A549 (cell line): Measurements from ENCODE around the gene AMN. TPM values are rescaled to one million over a fixed set of nuclear protein-coding genes. Genes with fewer than 3 reads are reported as not detected.

ENCODE experiments used
- ATAC-seq, 2 experiments: fragments of 200-7000 bp in 1 of 2; fragments of >200 bp in 1 of 2; cut with Nextera tagmentation in 1 of 2; cut with Tn5 transposase in 1 of 2; 3 replicates each; pipeline versions ENCODE4 v1.8.0 to v1.9.1; 2018 to 2020; ENCODE audit warnings: mild to moderate bottlenecking in 1 of 2, moderate library complexity in 1 of 2
- CTCF ChIA-PET: fragments of 300-600 bp; sonication (Branson Sonifier 250); formaldehyde crosslinking; extraction: SDS; loops from one replicate; lab custom pipeline; 2021; ENCODE audit warnings: antibody characterized with exemption, inconsistent platforms; lab: Yijun Ruan, JAX
- POLR2A ChIA-PET: fragments of 350-600 bp; formaldehyde crosslinking; extraction: SDS; loops from one replicate; lab custom pipeline; 2021; ENCODE audit warnings: antibody characterized with exemption, inconsistent platforms; lab: Yijun Ruan, JAX
- DNase-seq, 2 experiments: peaks; one replicate each; pipeline versions ENCODE4 v3.0.0 to v3.0.0-alpha.2; 2011 to 2016; ENCODE audit warnings: low read depth in 1 of 2, low spot score in 1 of 2
- FAIRE-seq: peaks from 2 replicates; lab custom pipeline; 2011; peaks lifted over from hg19 to GRCh38; lab: Jason Lieb, UNC
- H3K27ac ChIP-seq, 2 experiments: fragments of >200 bp; sonication (Bioruptor Twin); formaldehyde crosslinking; 3 replicates each; pipeline ENCODE4 v1.5.1; 2016 to 2017
- H3K4me1 ChIP-seq: fragments of >200 bp; sonication (Bioruptor Twin); formaldehyde crosslinking; 3 replicates; pipeline ENCODE4 v1.6.1; 2016
- H3K4me2 ChIP-seq: fragments of >200 bp; sonication (Bioruptor Twin); formaldehyde crosslinking; 3 replicates; pipeline ENCODE4 v1.6.1; 2016
- H3K4me3 ChIP-seq: fragments of >200 bp; sonication (Bioruptor Twin); formaldehyde crosslinking; 3 replicates; pipeline ENCODE4 v1.5.1; 2016
- H3K9me3 ChIP-seq: fragments of >200 bp; sonication (Bioruptor Twin); formaldehyde crosslinking; 3 replicates; pipeline ENCODE4 v1.6.1; 2016
- CBX2 ChIP-seq: fragments of 200-600 bp; sonication (generic); IDR thresholded peaks from 2 replicates; pipeline ENCODE4 v1.6.1; 2016; ENCODE audit warnings: low read depth, mild to moderate bottlenecking, borderline replicate concordance
- CHD2 ChIP-seq: fragments of 150-350 bp; IDR thresholded peaks from 2 replicates; pipeline ENCODE4 v1.6.1; 2014; ENCODE audit warnings: low read length; ENCODE audit not compliant: partially characterized antibody
- EHMT2 ChIP-seq: fragments of 200-600 bp; sonication (generic); IDR thresholded peaks from 2 replicates; pipeline ENCODE4 v1.6.1; 2016; ENCODE audit warnings: antibody characterized with exemption, low read depth, mild to moderate bottlenecking, moderate library complexity
- FOSL2 ChIP-seq, 2 experiments: fragments of 450-650 bp in 1 of 2; fragments of >200 bp in 1 of 2; sonication (Bioruptor Twin) in 1 of 2; formaldehyde crosslinking; IDR thresholded peaks; 2 replicates each; pipeline versions ENCODE4 v1.5.0 to v1.6.1; 2016 to 2020; ENCODE audit warnings: mild to moderate bottlenecking in 1 of 2, moderate library complexity in 1 of 2
- GATA3 ChIP-seq: IDR thresholded peaks from 2 replicates; pipeline ENCODE4 v1.6.1; 2012; ENCODE audit warnings: borderline replicate concordance
- HDAC2 ChIP-seq: fragments of 200-600 bp; sonication (generic); IDR thresholded peaks from 2 replicates; pipeline ENCODE4 v1.6.1; 2016
- HEYL ChIP-seq: fragments of 250-450 bp; sonication (Bioruptor Pico); IDR thresholded peaks from 2 replicates; pipeline ENCODE4 v1.8.0; 2021; ENCODE audit warnings: mild to moderate bottlenecking, moderate library complexity
- HOXA7 ChIP-seq: fragments of 250-450 bp; sonication (Bioruptor Pico); IDR thresholded peaks from 2 replicates; pipeline ENCODE4 v1.5.0; 2020; ENCODE audit warnings: mild to moderate bottlenecking, moderate library complexity
- HOXB5 ChIP-seq: fragments of 250-450 bp; sonication (Bioruptor Pico); IDR thresholded peaks from 2 replicates; pipeline ENCODE4 v1.5.0; 2020; ENCODE audit warnings: mild to moderate bottlenecking, moderate library complexity
- KDM1A ChIP-seq: fragments of 200-600 bp; sonication (generic); IDR thresholded peaks from 2 replicates; pipeline ENCODE4 v1.6.1; 2016; ENCODE audit warnings: low read depth, mild to moderate bottlenecking
- KDM5A ChIP-seq: fragments of 200-600 bp; sonication (generic); IDR thresholded peaks from 2 replicates; pipeline ENCODE4 v1.6.1; 2016; ENCODE audit warnings: antibody characterized with exemption, mild to moderate bottlenecking
- MAFK ChIP-seq: fragments of 450-650 bp; IDR thresholded peaks from 2 replicates; pipeline ENCODE4 v1.6.1; 2014; ENCODE audit not compliant: partially characterized antibody
- NPAS2 ChIP-seq: fragments of 250-450 bp; sonication (Bioruptor Pico); IDR thresholded peaks from 2 replicates; pipeline ENCODE4 v1.8.0; 2022; ENCODE audit warnings: mild to moderate bottlenecking, moderate library complexity, borderline replicate concordance
- PHF8 ChIP-seq: fragments of 200-600 bp; sonication (generic); IDR thresholded peaks from 2 replicates; pipeline ENCODE4 v1.6.1; 2016; ENCODE audit warnings: low read depth, mild to moderate bottlenecking, antibody characterized with exemption, moderate library complexity, borderline replicate concordance
- RAD21 ChIP-seq, 2 experiments: fragments of >200 bp in 1 of 2; sonication (Bioruptor Twin) in 1 of 2; formaldehyde crosslinking in 1 of 2; IDR thresholded peaks in 1 of 2; conservative IDR thresholded peaks in 1 of 2; 2 replicates in 1 of 2; 3 replicates in 1 of 2; pipeline ENCODE4 v1.6.1; 2012 to 2018; ENCODE audit warnings: inconsistent platforms in 1 of 2
- RNF2 ChIP-seq: fragments of 200-600 bp; sonication (generic); IDR thresholded peaks from 2 replicates; pipeline ENCODE4 v1.6.1; 2016; ENCODE audit warnings: low read depth, mild to moderate bottlenecking, antibody characterized with exemption, moderate library complexity, borderline replicate concordance
- ZFP36 ChIP-seq: fragments of 450-650 bp; IDR thresholded peaks from 2 replicates; pipeline ENCODE4 v1.6.1; 2014; ENCODE audit warnings: borderline replicate concordance; ENCODE audit not compliant: partially characterized antibody
- WGBS: methylation state at CpG from one replicate; pipeline ENCODE4 v1.1.6; 2017; ENCODE audit errors: missing lambda C conversion rate; 5-methylcytosine and 5-hydroxymethylcytosine counted together
- polyA plus RNA-seq, 4 experiments: library from polyadenylated mRNA; depleted of rRNA in 3 of 4; stranded (reverse); fragments of >200 nt; fragmentation: RNase III in 1 of 4; extraction: RNeasy Plus Mini Kit Qiagen cat#74134 plus additional on column Dnase treatment in 1 of 4; gene quantifications; 2 replicates in 3 of 4; 3 replicates in 1 of 4; pipeline ENCODE4 v1.2.3, GENCODE V29; 2011 to 2017
- TF ChIP-seq, protein P1 (sequence below): IDR thresholded peaks from 2 replicates; pipeline ENCODE4 v1.6.1; 2012
- TF ChIP-seq, protein P2 (sequence below): fragments of 150-350 bp; IDR thresholded peaks from 2 replicates; pipeline ENCODE4 v1.6.1; 2014; ENCODE audit warnings: low read depth, mild to moderate bottlenecking, low read length
- TF ChIP-seq, protein P3 (sequence below): fragments of >200 bp; sonication (Bioruptor Twin); formaldehyde crosslinking; IDR thresholded peaks from 2 replicates; pipeline ENCODE4 v1.6.1; 2016
- TF ChIP-seq, protein P4 (sequence below): fragments of >200 bp; sonication (Bioruptor Twin); formaldehyde crosslinking; IDR thresholded peaks from 3 replicates; pipeline ENCODE4 v1.6.1; 2016

The AMN gene
- polyA plus RNA-seq, 2 of the 4 experiments (the other 2 are of a cell fraction), result 0.25 to 0.58 TPM

DNA sequence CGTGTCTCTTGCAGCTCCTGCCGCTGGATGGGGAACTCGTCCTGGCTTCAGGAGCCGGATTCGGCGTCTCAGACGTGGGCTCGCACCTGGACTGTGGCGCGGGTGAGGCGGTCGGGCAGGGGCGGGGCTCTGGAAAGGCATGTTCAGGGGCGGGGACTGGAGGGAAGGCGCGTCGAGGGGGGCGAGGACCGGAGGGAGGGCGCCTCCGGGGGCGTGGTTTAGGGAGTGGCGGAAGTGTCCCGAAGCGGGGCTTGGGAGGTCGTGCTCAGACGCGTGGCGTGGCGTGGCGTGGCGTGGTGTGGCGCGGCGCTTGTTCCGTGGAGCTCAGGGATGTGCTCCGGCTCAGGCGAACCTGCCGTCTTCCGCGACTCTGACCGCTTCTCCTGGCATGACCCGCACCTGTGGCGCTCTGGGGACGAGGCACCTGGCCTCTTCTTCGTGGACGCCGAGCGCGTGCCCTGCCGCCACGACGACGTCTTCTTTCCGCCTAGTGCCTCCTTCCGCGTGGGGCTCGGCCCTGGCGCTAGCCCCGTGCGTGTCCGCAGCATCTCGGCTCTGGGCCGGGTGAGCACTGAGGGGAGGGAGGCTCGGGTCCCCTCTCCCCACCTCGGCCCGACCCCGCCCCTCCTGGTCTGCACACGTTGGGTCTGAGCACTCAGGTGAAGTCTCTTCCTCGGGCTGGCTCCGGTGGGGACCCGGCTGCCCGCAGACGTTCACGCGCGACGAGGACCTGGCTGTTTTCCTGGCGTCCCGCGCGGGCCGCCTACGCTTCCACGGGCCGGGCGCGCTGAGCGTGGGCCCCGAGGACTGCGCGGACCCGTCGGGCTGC lies 6.2 kb downstream of the AMN start:
- H3K4me3 ChIP-seq, result no peak overlapping the region
- CTCF ChIA-PET, result no interaction called here
- DNase-seq, result no peak

DNA sequence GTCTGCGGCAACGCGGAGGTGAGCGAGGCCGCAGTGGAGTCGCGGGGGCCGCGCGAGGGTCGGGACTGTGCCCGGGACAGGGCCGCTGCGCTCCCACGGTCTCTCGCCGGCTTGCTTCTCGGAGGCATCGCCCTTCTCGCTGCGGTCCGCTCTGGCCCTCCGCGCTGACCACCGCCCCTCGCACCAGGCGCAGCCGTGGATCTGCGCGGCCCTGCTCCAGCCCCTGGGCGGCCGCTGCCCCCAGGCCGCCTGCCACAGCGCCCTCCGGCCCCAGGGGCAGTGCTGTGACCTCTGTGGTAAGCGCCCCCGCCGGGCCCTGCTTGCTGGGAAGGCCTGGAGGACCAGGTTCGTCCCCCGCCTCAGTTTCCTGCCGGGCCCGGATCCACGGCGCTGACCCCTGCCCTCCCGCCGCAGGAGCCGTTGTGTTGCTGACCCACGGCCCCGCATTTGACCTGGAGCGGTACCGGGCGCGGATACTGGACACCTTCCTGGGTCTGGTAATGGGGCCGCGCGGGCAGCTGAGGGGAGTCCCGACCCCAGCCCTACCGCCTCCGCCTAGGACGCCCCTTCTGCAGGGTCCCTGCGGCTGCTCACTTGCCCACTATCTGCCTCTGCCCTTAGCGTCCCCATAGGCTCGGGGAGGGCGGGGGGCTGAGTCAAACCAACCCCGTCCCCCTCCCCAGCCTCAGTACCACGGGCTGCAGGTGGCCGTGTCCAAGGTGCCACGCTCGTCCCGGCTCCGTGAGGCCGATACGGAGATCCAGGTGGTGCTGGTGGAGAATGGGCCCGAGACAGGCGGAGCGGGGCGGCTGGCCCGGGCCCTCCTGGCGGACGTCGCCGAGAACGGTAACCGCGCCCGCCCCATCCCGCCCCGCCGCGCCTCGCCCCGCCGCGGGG lies 7.0 kb downstream of the AMN start:
- ChIA-PET POLR2A (no interaction called here), CTCF (interaction anchor here (0.5 to 1.0 kb wide), 2 partner anchors 29 to 638 kb away, joined by 3 read pairs; no protein-coding TSS in a partner anchor)
- H3K9me3 ChIP-seq, result no peaks in the 10 kb centered on the region
- no peak overlapping the region for H3K4me3 ChIP-seq
- H3K4me1 ChIP-seq, result no peaks in the 10 kb centered on the region
- FAIRE-seq, result no peak
- no peak overlapping the region for H3K27ac ChIP-seq
- DNase-seq, result no peak
- TF ChIP-seq KDM5A (no peak), HOXA7 (CRISPR knock-in tag) (no peak)
- WGBS, result 96% methylated on average over 66 of the region's 94 CpGs
- H3K4me2 ChIP-seq, result no peak overlapping the region
- no peak for ATAC-seq

More for the DNA sequence above, 6.2 kb downstream of the AMN start:
- ATAC-seq, result no peak
- POLR2A ChIA-PET, result no interaction called here
- H3K27ac ChIP-seq, result no peak overlapping the region
- TF ChIP-seq, protein P1, sequence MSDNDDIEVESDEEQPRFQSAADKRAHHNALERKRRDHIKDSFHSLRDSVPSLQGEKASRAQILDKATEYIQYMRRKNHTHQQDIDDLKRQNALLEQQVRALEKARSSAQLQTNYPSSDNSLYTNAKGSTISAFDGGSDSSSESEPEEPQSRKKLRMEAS, result no peak
- no peak for TF ChIP-seq GATA3
- TF ChIP-seq, protein P2, sequence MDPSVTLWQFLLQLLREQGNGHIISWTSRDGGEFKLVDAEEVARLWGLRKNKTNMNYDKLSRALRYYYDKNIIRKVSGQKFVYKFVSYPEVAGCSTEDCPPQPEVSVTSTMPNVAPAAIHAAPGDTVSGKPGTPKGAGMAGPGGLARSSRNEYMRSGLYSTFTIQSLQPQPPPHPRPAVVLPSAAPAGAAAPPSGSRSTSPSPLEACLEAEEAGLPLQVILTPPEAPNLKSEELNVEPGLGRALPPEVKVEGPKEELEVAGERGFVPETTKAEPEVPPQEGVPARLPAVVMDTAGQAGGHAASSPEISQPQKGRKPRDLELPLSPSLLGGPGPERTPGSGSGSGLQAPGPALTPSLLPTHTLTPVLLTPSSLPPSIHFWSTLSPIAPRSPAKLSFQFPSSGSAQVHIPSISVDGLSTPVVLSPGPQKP, result no peak
- no peak for TF ChIP-seq RAD21 (conservative IDR thresholded peaks at IDR 0.05 in 1 of 2, IDR thresholded peaks at IDR 0.05 in 1 of 2)
- no peak for TF ChIP-seq MAFK
- no peak for TF ChIP-seq PHF8
- TF ChIP-seq RNF2, result no peak
- no peak for TF ChIP-seq ZFP36
- no peak for TF ChIP-seq HDAC2
- TF ChIP-seq HOXB5, result no peak
- no peak for TF ChIP-seq CBX2
- TF ChIP-seq HEYL, result no peak
- TF ChIP-seq, protein P3, sequence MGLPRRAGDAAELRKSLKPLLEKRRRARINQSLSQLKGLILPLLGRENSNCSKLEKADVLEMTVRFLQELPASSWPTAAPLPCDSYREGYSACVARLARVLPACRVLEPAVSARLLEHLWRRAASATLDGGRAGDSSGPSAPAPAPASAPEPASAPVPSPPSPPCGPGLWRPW, result no peak
- no peak for TF ChIP-seq KDM1A
- no peak for TF ChIP-seq FOSL2 (IDR thresholded peaks at IDR 0.05)
- no peak for TF ChIP-seq FOSL2 (CRISPR knock-in tag; IDR thresholded peaks at IDR 0.05)
- TF ChIP-seq CHD2, result no peak
- TF ChIP-seq EHMT2, result no peak
- TF ChIP-seq, protein P4, sequence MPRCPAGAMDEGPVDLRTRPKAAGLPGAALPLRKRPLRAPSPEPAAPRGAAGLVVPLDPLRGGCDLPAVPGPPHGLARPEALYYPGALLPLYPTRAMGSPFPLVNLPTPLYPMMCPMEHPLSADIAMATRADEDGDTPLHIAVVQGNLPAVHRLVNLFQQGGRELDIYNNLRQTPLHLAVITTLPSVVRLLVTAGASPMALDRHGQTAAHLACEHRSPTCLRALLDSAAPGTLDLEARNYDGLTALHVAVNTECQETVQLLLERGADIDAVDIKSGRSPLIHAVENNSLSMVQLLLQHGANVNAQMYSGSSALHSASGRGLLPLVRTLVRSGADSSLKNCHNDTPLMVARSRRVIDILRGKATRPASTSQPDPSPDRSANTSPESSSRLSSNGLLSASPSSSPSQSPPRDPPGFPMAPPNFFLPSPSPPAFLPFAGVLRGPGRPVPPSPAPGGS, result no peak
- no peak for TF ChIP-seq NPAS2 (CRISPR knock-in tag)
- TF ChIP-seq, all 56 proteins: peak for 0
- Histone ChIP-seq H3K4me1 (no peaks in the 10 kb centered on the region), H3K4me2 (no peak overlapping the region), H3K9me3 (no peaks in the 10 kb centered on the region)
- FAIRE-seq, result no peak
- WGBS, result 92% methylated on average over 75 of the region's 94 CpGs
